SIG-M5 treated with dmso at 0.1 percent for 504 hours (cell line): ENCODE measurements around the gene ACTMAP.
A peak's percentile ranks its signal among the peaks of the same experiment; 100 is the strongest.

Source experiments
- DNase-seq: peaks from one replicate; lab custom pipeline; 2025; ENCODE audit not compliant: unreplicated experiment; lab: John Stamatoyannopoulos, UW

Gene ACTMAP

GRCh38 chr19:40721936-40722661, 28.2 kb downstream of the ACTMAP start:
- DNase-seq = no peak

GRCh38 chr19:40721140-40721486, 29.2 kb downstream of the ACTMAP start:
- DNase-seq = no peak

- no peak for DNase-seq
Observed at GRCh38 chr19:40719414-40719894, 30.8 kb downstream of the ACTMAP start.

GRCh38 chr19:40718774-40719391, 31.4 kb downstream of the ACTMAP start:
- DNase-seq = peak; percentile 38

GRCh38 chr19:40717880-40718773, 32.1 kb downstream of the ACTMAP start:
- DNase-seq = no peak

- DNase-seq = no peak
Observed at GRCh38 chr19:40717325-40717879, 32.9 kb downstream of the ACTMAP start.

- peak; percentile 89 for DNase-seq
Observed at GRCh38 chr19:40716482-40717324, 33.6 kb downstream of the ACTMAP start, which contains the start of the genes COQ8B and ITPKC. TSS of gene COQ8B (minus strand) at chr19:40716886. CDS start at chr19:40714632, 2,254 bp downstream. TSS of gene ITPKC (plus strand) at chr19:40717112. CDS start at chr19:40717136, 24 bp downstream.

GRCh38 chr19:40716031-40716481, 34.2 kb downstream of the ACTMAP start:
- DNase-seq = peak; percentile 57

GRCh38 chr19:40714441-40715299, 35.6 kb downstream of the ACTMAP start:
- peak; percentile 89 for DNase-seq

- DNase-seq = no peak
Observed at GRCh38 chr19:40713939-40714338, 36.3 kb downstream of the ACTMAP start.

- no peak for DNase-seq
Observed at GRCh38 chr19:40709817-40710216, 40.5 kb downstream of the ACTMAP start.

- DNase-seq = no peak
Observed at GRCh38 chr19:40707615-40708014, 42.7 kb downstream of the ACTMAP start.

GRCh38 chr19:40705950-40706619, 44.2 kb downstream of the ACTMAP start:
- DNase-seq = no peak

- DNase-seq = no peak
Observed at GRCh38 chr19:40705362-40705651, 45.0 kb downstream of the ACTMAP start.

GRCh38 chr19:40704491-40705361, 45.6 kb downstream of the ACTMAP start:
- DNase-seq = no peak

- DNase-seq = no peak
Observed at GRCh38 chr19:40703029-40703755, 47.1 kb downstream of the ACTMAP start.

GRCh38 chr19:40702337-40703012, 47.8 kb downstream of the ACTMAP start:
- peak; percentile 22 for DNase-seq
